H9 (cell line): ENCODE measurements around the gene ANKRD40. TPM values are rescaled to one million over a fixed set of nuclear protein-coding genes. Genes with fewer than 3 reads are reported as not detected.

Source experiments
- DNase-seq: peaks from one replicate; pipeline ENCODE4 v3.0.0-alpha.2; 2017
- H2AFZ ChIP-seq: one replicate; pipeline ENCODE4 v1.6.1; 2013; ENCODE audit warnings: mild to moderate bottlenecking, low read length, control low read depth, moderate library complexity
- H2AK5ac ChIP-seq: 2 replicates; pipeline ENCODE4 v1.6.1; 2013; ENCODE audit warnings: low read length, control low read depth, mixed read lengths; ENCODE audit not compliant: insufficient read length
- H2BK120ac ChIP-seq: one replicate; pipeline ENCODE4 v1.6.1; 2013; ENCODE audit warnings: low read depth, mild to moderate bottlenecking, low read length, control low read depth, inconsistent platforms; ENCODE audit not compliant: poor library complexity, severe bottlenecking
- H2BK12ac ChIP-seq: 2 replicates; pipeline ENCODE4 v1.6.1; 2013; ENCODE audit warnings: low read length, control low read depth, mixed read lengths, low read depth; ENCODE audit not compliant: insufficient read length
- H2BK15ac ChIP-seq: 2 replicates; pipeline ENCODE4 v1.6.1; 2013; ENCODE audit warnings: low read depth, low read length, control low read depth
- H2BK20ac ChIP-seq: one replicate; pipeline ENCODE4 v1.6.1; 2013; ENCODE audit warnings: low read depth, mild to moderate bottlenecking, low read length, control low read depth, inconsistent platforms; ENCODE audit not compliant: poor library complexity, severe bottlenecking
- H2BK5ac ChIP-seq: 2 replicates; pipeline ENCODE4 v1.6.1; 2013; ENCODE audit warnings: low read length, control low read depth, mixed read lengths; ENCODE audit not compliant: insufficient read length
- H3K14ac ChIP-seq: 2 replicates; pipeline ENCODE4 v1.6.1; 2013; ENCODE audit warnings: low read length, control low read depth; ENCODE audit not compliant: insufficient read depth
- H3K18ac ChIP-seq: 2 replicates; pipeline ENCODE4 v1.6.1; 2013; ENCODE audit warnings: low read depth, mild to moderate bottlenecking, mixed read lengths, low read length, control low read depth; ENCODE audit not compliant: insufficient read length
- H3K23ac ChIP-seq: 2 replicates; pipeline ENCODE4 v1.6.1; 2013; ENCODE audit warnings: low read length, control low read depth, mixed read lengths, low read depth; ENCODE audit not compliant: insufficient read length
- H3K23me2 ChIP-seq: 2 replicates; pipeline ENCODE4 v1.6.1; 2013; ENCODE audit warnings: low read depth, mild to moderate bottlenecking, mixed read lengths, low read length, control low read depth; ENCODE audit not compliant: insufficient read length, poor library complexity, severe bottlenecking
- H3K27ac ChIP-seq: 2 replicates; pipeline ENCODE4 v1.5.1; 2013; ENCODE audit warnings: low read length, control low read depth, mixed read lengths, low read depth; ENCODE audit not compliant: insufficient read length
- H3K27me3 ChIP-seq: 2 replicates; pipeline ENCODE4 v1.6.1; 2013; ENCODE audit warnings: low read length, control low read depth, inconsistent platforms; ENCODE audit not compliant: insufficient read depth
- H3K4ac ChIP-seq: 2 replicates; pipeline ENCODE4 v1.6.1; 2013; ENCODE audit warnings: low read depth, mild to moderate bottlenecking, control low read depth, inconsistent platforms, low read length, moderate library complexity
- H3K4me1 ChIP-seq: 2 replicates; pipeline ENCODE4 v1.6.1; 2013; ENCODE audit warnings: low read length, control low read depth, inconsistent platforms; ENCODE audit not compliant: insufficient read depth
- H3K4me2 ChIP-seq: 2 replicates; pipeline ENCODE4 v1.6.1; 2013; ENCODE audit warnings: low read length, control low read depth, mixed read lengths; ENCODE audit not compliant: insufficient read length, insufficient read depth
- H3K56ac ChIP-seq: 2 replicates; pipeline ENCODE4 v1.6.1; 2013; ENCODE audit warnings: low read depth, mild to moderate bottlenecking, mixed read lengths, low read length, control low read depth; ENCODE audit not compliant: insufficient read length
- H3K79me1 ChIP-seq: 2 replicates; pipeline ENCODE4 v1.6.1; 2013; ENCODE audit warnings: low read depth, mild to moderate bottlenecking, moderate library complexity, low read length, control low read depth, inconsistent platforms; ENCODE audit not compliant: insufficient read depth, poor library complexity, severe bottlenecking
- H3K79me2 ChIP-seq: 2 replicates; pipeline ENCODE4 v1.6.1; 2013; ENCODE audit warnings: low read length, control low read depth, inconsistent platforms; ENCODE audit not compliant: insufficient read depth
- H3K9ac ChIP-seq: 2 replicates; pipeline ENCODE4 v1.6.1; 2013; ENCODE audit warnings: low read length, control low read depth, mixed read lengths; ENCODE audit not compliant: insufficient read length; ENCODE audit errors: extremely low read depth
- H3K9me3 ChIP-seq: one replicate; pipeline ENCODE4 v1.6.1; 2013; ENCODE audit warnings: low read depth, low read length, inconsistent platforms; ENCODE audit not compliant: control insufficient read depth
- H3T11ph ChIP-seq: one replicate; pipeline ENCODE4 v1.6.1; 2013; ENCODE audit warnings: mild to moderate bottlenecking, low read length, control low read depth, inconsistent platforms
- H4K20me1 ChIP-seq: one replicate; pipeline ENCODE4 v1.6.1; 2013; ENCODE audit not compliant: control insufficient read depth, insufficient read length, insufficient read depth
- H4K5ac ChIP-seq: 2 replicates; pipeline ENCODE4 v1.6.1; 2013; ENCODE audit warnings: low read depth, mild to moderate bottlenecking, mixed read lengths, low read length, control low read depth; ENCODE audit not compliant: insufficient read length
- H4K8ac ChIP-seq: replicated peaks from 2 replicates; pipeline ENCODE4 v1.6.1; 2013; ENCODE audit warnings: low read length, control low read depth, mixed read lengths, low read depth; ENCODE audit not compliant: insufficient read length
- H4K91ac ChIP-seq: 2 replicates; pipeline ENCODE4 v1.6.1; 2013; ENCODE audit warnings: low read depth, mild to moderate bottlenecking, moderate library complexity, mixed read lengths, low read length, control low read depth; ENCODE audit not compliant: insufficient read length
- H3K27ac Mint-ChIP-seq, 3 experiments: 2 replicates in 2 of 3; 3 replicates in 1 of 3; pipeline ENCODE4 v1.8.0; 2020 to 2021; ENCODE audit warnings: mixed read lengths in 3 of 3, mild to moderate bottlenecking in 1 of 3, moderate library complexity in 1 of 3
- H3K27me3 Mint-ChIP-seq: 2 replicates; pipeline ENCODE4 v1.8.0; 2021; ENCODE audit warnings: low read depth, mild to moderate bottlenecking, moderate library complexity, mixed read lengths
- H3K36me3 Mint-ChIP-seq, 3 experiments: 2 replicates in 2 of 3; 3 replicates in 1 of 3; pipeline ENCODE4 v1.8.0; 2020 to 2021; ENCODE audit warnings: low read depth in 3 of 3, mixed read lengths in 3 of 3; ENCODE audit not compliant: insufficient read depth in 1 of 3
- H3K4me1 Mint-ChIP-seq, 2 experiments: 2 replicates each; pipeline ENCODE4 v1.8.0; 2020; ENCODE audit warnings: mixed read lengths in 2 of 2
- H3K4me3 Mint-ChIP-seq, 2 experiments: 2 replicates in 1 of 2; 3 replicates in 1 of 2; pipeline ENCODE4 v1.8.0; 2020 to 2021; ENCODE audit warnings: mild to moderate bottlenecking in 2 of 2, mixed read lengths in 2 of 2, moderate library complexity in 1 of 2
- H3K9me3 Mint-ChIP-seq, 2 experiments: 2 replicates in 1 of 2; 3 replicates in 1 of 2; pipeline ENCODE4 v1.8.0; 2020; ENCODE audit warnings: mild to moderate bottlenecking in 2 of 2, mixed read lengths in 2 of 2, moderate library complexity in 1 of 2
- CTCF ChIP-seq: fragments of 200-600 bp; sonication (generic); conservative IDR thresholded peaks from 3 replicates; pipeline ENCODE4 v1.8.0; 2021; ENCODE audit warnings: antibody characterized with exemption, mild to moderate bottlenecking
- WGBS: extraction: QIAGEN DNeasy Blood & Tissue Kit; methylation state at CpG from one replicate; pipeline ENCODE4 v1.1.7; 2013; ENCODE audit warnings: missing lambda C conversion rate, low lambda C conversion rate, mixed read lengths; ENCODE audit not compliant: insufficient read length; ENCODE audit errors: extremely low coverage; 5-methylcytosine and 5-hydroxymethylcytosine counted together
- total RNA-seq: library from RNA; stranded (reverse); gene quantifications from 2 replicates; pipeline ENCODE4 v1.2.1, GENCODE V29; 2021

The ANKRD40 gene
- total RNA-seq, 1 experiment from 2014 or later: 54.3 TPM

GRCh38 chr17:50668838-50669581, 38.7 kb downstream of the ANKRD40 start:
- Histone ChIP-seq H3K18ac (no peak overlapping the region), H4K5ac (no peak overlapping the region), H4K8ac (no peak overlapping the region), H3K56ac (no peak overlapping the region), H2BK5ac (no peak overlapping the region), H3K79me1 (no peaks in the 10 kb centered on the region), H3T11ph (no peak overlapping the region), H3K23me2 (no peaks in the 10 kb centered on the region), H3K9ac (no peak overlapping the region), H3K4me1 (no peaks in the 10 kb centered on the region; the same call in 1 of the 2 replicates), H2BK120ac (no peak overlapping the region), H3K27me3 (no peaks in the 10 kb centered on the region), H4K20me1 (no peaks in the 10 kb centered on the region), H3K27ac (no peak overlapping the region), H4K91ac (no peak overlapping the region), H2BK20ac (no peak overlapping the region), H3K79me2 (no peaks in the 10 kb centered on the region), H3K14ac (no peak overlapping the region), H2BK12ac (no peak overlapping the region), H2AK5ac (no peak overlapping the region), H3K4ac (no peak overlapping the region), H3K4me2 (no peak overlapping the region), H2BK15ac (no peak overlapping the region), H3K23ac (no peak overlapping the region), H3K9me3 (no peaks in the 10 kb centered on the region), H2AFZ (no peak overlapping the region)
- Mint-ChIP-seq H3K36me3 (no peaks in the 10 kb centered on the region; a peak in 1 of 7 replicates), H3K9me3 (no peaks in the 10 kb centered on the region), H3K4me1 (peaks cover 13 to 20% of the 10 kb centered on the region in 2 experiments), H3K27me3 (peaks cover 2% of the 10 kb centered on the region), H3K27ac (no peak overlapping the region; a peak in 1 of 7 replicates), H3K4me3 (no peak overlapping the region)
- no peak for TF ChIP-seq CTCF
- no CpG with 5 or more reads among the region's 9 CpGs for WGBS
- no peak for DNase-seq
